T-helper 1 cell treated with Interleukin-12 subunit alpha and Interleukin-12 subunit beta and Interleukin-4 antibody, amounts not matched to agents 30 ng/mL and 1 ng/mL, for 36 hours (primary cell): ENCODE results near the gene SLIT3. TPM values are rescaled to one million over a fixed set of nuclear protein-coding genes. Genes with fewer than 3 reads are reported as not detected.

ENCODE experiments used
- intact Hi-C: fragments of 100-400 bp; cut with micrococcal nuclease; formaldehyde crosslinking; loops from one replicate; pipeline ENCODE4 v1.15.1; 2024
- total RNA-seq: library from RNA; stranded (reverse); gene quantifications from 2 replicates; pipeline ENCODE4 v1.2.3, GENCODE V29; 2022

SLIT3 gene
- total RNA-seq, 1 donor from 2014 or later, result not detected

DNA sequence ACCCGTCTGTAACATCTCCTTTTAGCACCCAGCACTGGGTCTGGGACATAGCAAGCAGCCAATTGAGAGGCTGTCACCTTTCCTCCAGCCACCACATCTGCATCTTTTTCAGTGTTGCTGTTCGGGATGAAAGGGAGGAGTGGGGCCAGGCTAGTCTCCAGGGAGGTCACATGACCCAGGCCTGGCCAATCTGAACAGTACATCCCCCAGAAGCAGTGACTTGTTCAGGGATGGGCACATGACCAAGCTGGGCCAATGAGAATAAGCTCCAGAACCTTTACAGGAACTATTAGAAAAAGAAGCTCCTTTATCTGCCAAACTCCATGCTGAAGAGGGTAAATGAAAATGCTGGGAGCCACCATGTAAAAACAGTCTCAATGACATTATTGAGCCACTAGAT, 359.0 kb downstream of the SLIT3 start:
- intact Hi-C loops, result no loop called here

DNA sequence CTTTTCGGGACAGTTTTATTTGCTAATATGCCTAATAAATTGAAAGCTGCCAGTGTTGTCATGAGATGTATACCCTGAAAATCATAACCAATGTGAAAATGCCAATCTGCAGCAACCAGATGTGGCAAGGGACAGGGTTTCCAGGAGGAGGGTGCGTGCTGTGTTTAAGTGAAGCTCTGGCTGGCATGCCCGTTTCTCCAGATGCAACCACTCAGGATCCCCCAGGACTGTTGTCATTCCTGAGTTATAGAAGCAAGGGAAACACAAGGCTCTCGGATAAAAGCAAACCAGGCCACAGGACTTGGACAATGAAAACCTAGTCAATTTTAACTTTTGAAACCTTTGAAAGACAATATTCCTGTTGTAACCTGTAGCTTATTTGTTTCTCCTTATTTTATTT, 360.2 kb downstream of the SLIT3 start:
- intact Hi-C loops, result no loop called here

DNA sequence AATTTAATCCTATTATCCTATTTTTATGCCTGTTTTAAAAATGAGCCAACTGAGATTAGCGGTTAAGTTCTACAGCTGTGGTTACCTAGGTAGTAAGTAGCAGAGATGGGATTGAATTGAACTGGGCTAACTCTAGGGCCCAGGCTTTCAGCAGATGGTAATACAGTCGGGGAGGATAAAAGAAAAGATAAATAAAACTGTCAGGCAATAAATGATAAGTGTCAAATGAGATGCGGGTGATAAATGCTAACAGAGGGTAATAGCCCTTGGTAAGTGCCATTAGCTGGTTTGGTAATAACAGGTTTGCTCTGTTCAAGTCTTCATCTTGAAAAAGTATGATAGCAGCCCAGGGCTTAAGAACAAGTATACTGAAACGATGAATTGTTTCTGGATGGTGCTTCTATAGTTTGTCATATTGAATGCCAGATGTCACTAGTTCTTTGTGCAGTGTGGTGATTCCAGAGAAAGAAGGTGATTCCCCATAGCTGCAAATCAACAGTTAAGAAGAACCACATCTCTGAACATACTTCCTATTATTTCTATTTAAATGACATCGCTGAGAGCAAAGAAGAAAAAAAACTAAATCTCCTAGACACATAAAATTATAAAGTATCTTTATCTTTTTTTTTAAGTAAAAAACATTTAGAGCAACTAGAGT, 360.9 kb downstream of the SLIT3 start:
- intact Hi-C loops, result no loop called here

DNA sequence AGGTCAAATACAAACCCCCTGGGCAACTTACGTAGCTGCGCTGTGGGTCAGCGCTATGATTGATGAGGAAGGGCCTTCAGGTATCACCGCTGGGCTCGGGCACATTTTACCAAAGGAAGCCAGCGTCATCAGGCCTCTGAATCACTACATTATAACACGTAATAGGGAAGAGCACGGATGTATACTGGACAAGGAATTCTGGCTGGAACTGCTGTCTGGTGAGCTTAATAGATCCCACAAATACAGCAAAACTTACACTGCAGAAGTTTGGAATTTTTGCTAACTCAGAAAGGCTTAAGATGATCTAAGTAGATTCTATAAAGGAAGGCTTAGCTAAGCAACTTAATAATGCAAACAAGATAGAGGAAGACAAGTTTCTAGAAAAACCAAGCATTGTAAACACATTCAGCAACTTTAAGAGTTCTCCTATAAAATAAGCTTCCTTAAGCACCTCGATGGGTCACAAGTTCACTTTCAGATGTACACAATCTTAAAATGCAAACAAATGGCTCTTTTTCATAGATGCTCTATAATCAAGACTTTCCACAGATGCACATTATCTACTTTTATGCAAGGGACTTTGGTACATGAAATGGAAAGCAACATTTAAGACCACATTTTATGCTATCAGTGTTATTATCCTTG, 361.7 kb downstream of the SLIT3 start:
- intact Hi-C loops, result no loop called here

DNA sequence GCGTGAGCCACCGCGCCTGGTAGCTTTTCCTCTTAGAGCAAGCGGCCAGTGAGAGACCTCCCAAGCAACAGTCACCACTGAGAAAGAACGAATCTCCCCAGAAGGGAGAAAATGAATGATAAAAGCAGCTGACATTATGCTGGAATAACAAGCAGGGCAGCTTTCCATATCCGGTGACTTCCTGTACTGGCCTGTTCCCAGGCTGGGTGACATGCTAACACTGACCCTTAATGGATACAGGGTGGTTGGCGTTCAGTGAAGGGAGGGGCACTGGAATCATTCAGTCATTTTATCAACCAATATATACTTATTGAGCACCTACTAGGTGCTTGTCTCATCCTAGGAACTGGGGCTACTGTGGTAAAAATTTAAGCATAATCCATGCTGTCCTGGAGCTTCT, 364.4 kb downstream of the SLIT3 start:
- intact Hi-C loops, result no loop called here

DNA sequence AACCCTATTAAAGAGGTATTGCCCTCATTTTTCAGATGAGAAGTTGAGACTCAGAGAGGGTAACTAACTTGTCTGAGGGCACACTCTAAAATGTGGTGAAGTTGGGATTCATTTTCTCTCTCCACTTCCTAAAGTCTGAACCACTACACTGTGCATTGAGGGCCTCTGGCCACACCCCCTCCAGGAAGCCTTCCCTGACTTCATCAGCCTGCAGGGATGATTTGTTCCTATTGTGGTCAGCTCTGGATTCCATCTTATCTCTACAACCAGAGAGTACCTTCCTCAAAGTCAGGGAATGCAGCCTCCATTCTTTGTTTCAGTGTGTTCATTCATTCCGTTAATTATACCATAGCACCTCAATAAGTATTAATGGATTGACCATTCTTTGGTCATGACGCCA, 365.8 kb downstream of the SLIT3 start:
- intact Hi-C loops, result no loop called here

DNA sequence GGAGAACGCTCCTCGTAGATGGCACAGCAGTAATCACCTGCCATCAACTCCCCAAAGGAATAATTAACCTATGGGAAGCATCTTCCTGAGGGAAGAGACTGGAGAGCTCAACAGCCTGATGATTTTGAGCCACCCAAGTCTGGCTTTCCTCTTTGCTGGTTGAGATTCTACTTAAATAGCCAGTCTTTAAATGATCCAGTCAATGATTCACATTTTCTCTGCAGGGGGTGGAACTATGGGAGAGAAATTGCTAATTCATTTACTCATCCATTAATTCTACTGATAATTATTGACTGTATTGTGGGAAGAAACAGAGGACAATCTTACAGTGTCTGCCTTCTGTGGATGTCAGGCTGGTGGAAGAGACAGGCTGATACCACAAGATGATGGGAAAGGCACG, 366.8 kb downstream of the SLIT3 start:
- intact Hi-C loops, result no loop called here

DNA sequence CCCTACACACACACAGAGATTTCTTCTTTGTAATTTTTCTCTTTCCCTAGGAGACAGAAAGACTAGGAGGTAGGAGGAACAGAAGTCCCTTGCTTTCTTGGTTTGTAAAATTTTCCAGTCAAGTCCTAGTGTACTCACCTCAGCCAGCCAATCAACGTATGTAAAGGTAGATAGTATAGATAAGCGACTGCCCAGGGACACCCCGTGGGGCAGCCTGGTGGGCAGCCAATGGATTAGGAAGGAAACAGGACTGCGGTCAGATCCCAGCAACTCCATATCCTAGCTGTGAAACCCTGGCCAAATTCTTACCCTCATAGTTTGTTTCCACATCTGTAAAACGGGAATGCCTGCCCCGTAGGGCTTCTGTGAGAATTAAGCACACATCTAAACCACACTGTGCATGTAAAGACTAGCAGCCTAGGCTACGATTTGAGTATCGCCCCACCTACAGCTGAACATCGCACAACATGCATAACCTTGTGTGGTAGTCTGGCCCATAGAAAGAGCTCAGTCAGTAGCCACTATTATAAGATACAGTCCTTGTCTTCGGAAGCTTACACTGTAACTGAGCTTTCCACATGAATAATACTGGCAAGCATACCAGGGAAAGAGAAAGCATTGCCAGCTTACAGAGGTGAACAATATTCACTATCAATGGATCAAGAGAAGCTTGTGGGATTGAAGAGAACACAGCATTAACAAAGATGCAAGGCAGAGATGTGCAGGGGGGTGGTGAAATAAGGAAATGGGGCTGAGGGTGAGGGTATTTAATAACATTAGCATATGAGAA, 368.3 kb downstream of the SLIT3 start:
- intact Hi-C loops, result no loop called here

DNA sequence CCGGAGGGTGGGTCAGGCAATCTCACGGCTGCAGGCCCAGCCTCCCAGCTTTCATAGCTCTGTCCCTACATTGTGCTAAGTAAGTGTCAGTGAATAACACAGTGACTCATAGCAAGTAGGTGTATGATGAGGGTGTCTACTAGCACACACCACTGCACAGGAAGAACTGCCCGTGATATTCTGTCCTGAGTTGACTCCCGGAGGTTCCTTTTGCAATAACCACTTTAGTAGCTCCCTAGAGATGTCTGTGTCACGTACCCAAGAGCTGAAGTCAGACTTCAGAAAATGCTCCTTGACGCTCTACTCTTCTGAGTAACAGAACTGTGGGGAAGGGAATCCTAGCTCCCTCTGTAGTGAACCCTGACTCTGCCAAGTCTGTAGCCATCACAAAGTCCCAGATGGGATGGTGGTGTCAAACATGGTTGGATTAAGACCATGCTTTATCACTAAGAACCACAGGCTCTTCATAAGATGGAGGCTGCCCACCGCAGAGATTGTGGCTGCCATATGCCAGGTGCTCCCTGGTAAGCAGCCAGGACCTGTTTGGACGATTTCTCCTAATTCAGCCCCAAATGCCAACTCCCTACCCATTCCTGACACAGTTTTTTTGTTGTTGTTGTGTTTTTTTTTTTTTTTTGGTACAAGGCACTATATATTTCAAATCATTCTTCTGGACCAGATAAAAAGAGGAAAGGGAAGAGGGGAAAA, 369.1 kb downstream of the SLIT3 start:
- intact Hi-C loops, result no loop called here

DNA sequence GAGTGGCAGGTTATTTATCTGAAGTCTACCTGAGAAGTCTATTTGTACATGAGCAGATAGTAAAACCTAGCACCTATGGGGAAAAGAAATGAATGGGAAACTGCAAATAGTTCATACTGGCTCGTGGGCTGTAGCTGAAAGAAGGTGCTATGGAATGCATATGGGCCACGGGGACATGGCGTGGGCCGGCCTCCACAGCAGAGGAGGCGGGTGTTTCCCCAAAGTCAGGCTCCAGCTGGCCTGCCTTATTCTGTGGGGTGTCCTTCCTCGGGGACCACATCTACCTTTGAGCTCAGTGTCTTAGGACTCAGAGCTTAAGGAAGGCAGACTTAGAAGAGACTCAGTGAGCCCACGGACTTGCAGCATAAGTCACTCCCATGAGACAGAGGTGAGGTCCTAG, 371.3 kb downstream of the SLIT3 start:
- intact Hi-C loops, result no loop called here

DNA sequence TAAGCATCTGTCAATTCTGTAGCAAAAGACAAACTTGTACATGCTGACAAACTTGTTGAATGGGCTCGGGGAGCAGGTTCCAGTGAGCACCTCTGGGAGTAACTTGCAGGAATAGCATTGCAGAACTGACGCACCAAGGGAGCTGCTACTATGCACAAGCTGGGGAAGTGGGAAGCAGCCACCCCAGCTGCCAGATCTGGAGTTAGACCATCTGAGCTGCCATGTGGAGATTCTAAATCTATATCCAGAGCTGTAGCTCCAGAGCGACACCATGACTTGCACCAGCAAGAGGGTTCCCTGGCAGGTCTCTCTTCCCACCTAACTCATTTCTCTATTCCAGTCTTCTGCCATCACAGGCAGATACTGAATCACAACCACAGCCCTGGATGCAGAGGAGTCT, 375.8 kb downstream of the SLIT3 start:
- intact Hi-C loops, result no loop called here

DNA sequence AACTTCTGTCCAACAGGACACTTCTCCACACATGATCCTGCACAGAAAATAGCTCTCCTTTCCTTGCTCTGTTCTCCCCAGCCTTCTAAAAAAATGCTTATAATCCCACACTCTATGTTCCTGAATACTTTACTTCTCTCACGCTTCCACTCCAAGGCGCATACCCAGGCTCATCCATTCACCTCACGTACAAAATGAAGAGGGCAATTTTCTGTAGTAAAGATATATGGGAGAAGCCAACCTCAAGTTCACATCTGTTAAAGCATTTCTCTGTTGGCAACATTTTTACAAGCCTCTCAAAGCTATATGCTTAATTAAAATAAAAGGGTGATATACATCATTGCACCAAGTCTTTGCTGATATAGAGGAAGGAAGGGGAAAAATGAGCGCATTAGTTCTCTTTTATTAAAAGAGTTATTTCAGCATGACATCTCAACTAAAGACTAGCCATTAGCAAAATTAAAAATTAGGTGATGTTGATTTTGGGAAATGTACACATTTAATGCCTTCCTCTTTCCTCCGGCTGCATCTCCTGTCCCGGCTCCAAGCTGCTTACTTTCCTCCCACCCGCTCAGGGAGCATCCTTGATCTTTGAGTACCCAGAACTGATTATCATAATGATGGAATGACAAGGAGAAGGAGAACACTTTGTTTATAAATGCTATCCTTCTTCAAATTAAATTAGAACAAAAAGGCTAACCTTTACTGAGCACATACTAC, 379.6 kb downstream of the SLIT3 start:
- intact Hi-C loops, result no loop called here

DNA sequence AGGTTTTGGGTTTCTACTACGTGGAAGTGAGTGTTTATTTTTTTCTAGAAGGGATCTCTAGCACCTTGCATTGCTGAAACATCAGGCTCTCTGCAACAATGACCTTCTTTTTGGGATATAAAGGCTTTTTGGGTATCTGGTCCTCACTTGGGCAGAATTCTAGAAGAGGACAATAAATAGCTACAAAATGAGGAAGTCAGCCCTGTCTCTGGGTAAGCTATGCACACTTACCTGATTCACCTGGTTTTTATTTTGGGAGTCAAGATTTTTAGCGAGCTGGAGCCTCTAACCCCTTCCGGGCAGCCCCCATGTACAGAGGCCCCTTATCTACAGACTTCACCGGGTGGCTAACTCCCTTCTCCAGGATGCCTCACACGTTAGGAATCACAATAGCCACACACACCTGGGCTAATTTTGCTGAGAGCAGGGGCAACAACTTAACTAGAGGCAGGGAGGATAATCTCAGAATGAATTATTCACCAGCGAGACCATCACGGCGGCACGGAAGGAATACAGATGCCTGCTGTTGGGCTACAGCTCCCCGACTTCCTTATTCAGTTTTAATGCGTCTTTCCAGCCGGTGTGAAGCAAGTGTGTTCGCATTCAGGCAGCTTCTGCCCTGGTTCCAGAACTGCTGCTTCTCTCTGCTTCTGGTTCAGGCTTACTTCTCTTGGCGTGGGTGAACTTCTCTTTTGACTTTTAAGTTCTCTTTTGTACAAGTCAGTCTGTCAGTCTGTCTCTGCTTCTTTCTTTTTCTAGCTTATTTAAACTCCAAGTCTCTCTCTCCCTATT, 380.7 kb downstream of the SLIT3 start:
- intact Hi-C loops, result no loop called here

DNA sequence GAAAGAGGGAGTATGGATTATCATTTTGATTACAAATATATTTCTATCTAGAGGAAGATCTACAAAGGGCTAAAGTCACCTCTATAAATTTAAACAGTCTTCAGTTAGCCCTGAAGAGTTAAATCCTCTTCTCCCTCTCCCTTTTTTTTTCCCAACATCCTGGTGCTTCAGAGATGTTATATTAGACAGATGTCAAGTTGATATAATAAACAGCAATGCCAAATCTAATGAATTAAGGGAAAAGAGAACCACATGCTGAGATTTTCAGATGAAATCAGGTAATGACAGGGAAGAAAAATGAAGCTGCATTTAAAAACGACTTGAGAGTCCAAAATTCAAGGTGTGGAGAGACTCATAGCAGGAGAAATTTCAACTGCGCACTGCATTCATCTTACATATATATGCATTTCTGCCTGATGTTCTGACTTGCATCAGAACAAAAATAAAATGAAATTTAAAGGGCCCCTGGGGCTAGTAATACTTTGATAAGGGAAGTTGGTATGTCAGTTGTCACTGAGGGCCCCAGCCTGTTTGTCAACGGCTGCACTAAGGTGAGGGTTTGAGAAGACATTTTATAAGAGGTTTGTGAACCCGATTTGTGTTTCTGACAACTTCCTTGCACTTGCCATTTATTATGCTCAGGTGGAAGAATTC, 382.9 kb downstream of the SLIT3 start:
- intact Hi-C loops, result no loop called here

DNA sequence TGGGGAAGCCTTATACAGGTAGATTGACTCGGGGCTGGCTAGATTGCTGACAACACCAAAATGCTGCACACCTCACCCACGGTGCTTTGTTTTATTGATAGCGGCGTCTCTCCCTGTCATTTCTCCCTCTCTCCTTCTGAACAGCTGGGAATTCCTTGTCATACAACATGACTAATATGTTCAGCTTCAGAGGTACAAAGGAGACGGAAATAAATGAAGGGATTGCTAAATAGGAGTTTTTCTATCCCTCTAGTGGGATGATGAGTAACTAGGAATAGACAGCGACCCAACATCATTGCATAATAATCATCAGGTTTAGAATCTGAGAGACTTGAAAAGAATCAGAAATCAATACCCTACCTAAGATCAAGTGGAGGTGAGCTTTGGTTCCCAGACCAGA, 384.1 kb downstream of the SLIT3 start:
- intact Hi-C loops, result no loop called here

DNA sequence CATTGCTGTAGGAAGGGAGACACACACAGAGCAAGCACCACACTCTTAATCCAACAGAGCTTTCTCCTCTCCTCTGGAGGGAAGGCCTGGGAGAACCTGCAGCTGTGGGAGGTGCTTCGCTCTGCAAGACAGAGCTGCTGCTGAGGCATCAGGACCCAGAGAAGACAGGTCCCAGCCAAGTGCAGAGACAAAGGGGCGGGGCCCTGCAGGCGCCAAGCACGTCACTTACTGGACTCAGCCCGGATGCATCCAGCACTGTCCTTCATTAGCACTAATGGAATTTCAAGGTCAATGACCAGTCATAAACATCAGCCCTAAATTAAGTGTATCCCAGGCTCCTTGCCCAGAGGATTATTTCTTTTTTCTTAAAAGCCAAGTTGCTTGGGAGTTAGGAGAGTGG, 384.7 kb downstream of the SLIT3 start:
- intact Hi-C loops, result no loop called here

DNA sequence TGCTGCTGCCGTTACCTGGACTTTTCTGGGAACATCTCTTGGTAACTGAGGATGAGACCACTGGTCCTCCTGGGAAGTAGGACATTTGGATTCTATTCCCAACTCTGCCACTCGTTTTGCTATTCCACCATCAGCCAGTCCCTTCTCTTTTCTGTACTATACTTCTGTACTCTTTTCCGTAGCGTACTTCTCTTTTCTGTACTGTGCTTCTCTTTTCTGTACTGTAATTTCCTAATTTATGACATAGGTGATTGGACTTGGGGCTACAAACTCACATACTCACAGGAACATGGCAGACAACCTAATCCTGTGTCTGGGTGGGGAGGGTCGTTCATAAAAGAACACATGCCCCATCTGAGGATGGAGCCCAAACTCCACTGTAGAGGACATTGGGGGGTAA, 386.4 kb downstream of the SLIT3 start:
- intact Hi-C loops, result no loop called here

DNA sequence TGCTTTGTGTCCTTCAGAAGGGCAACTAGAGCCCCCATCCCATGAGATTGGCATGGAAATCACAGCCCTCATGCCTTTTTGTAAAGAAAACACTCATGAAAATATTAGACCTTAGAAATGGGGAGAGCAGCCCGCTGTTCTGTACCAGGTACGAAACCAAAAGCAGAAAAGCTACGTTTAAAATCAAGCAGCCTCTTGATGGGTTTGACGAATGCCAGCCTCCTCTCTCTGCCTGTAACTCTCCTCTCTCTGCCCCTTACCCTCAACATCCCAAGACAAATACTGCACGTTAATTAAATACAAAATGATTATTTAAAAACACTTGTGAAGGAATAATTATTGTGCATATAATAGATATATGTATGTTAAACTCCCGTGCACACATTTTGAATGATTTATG, 390.1 kb downstream of the SLIT3 start:
- intact Hi-C loops, result no loop called here

DNA sequence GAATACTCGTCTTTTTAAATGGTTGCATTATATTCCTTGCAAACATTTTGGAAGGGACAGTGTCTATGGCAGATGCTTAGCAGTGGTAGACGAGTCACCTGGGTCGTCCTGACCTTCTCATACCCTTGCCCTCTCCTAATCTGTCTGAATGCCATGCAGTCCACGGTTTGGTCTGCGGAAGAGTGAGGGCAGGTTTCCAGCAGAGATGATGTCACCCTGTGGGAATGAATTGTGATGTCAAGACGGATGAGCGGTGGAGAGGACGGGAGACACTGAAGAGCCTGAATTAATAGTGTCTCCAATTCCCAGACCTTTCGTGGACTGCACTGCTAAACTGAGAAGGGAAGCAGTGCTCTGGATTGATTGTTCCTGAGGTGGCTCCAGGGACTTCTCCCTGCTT, 392.7 kb downstream of the SLIT3 start:
- intact Hi-C loops, result no loop called here

DNA sequence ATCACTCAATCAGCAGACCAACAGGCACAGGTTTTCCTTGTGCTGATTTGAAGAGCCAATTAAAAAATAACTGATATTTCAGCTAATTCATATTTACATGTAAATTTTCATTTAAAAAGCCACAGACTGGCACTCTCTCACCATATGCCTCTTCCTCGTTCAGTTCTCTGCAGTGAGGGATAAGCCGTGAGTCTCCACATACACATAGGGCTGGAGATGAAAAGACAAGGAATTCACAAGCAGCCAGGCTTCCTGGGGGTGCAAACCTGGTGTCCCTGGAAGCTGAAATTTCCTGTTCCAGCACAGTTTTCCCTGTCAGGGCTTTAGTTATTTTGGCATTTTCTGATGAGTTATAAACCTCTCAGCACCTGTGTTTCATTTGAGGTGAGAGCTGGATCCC, 397.9 kb downstream of the SLIT3 start:
- intact Hi-C loops, result no loop called here
